ENCODE data around the gene SPATA13. TPM values are rescaled to one million over a fixed set of nuclear protein-coding genes. Genes with fewer than 3 reads are reported as not detected.

The SPATA13 gene
- total and polyA plus RNA-seq, 10 of the 15 experiments (the other 5 are each of a cell fraction or from before 2014, with no cell fraction given) = 2.4 to 11.1 (median 10.2) TPM

DNA sequence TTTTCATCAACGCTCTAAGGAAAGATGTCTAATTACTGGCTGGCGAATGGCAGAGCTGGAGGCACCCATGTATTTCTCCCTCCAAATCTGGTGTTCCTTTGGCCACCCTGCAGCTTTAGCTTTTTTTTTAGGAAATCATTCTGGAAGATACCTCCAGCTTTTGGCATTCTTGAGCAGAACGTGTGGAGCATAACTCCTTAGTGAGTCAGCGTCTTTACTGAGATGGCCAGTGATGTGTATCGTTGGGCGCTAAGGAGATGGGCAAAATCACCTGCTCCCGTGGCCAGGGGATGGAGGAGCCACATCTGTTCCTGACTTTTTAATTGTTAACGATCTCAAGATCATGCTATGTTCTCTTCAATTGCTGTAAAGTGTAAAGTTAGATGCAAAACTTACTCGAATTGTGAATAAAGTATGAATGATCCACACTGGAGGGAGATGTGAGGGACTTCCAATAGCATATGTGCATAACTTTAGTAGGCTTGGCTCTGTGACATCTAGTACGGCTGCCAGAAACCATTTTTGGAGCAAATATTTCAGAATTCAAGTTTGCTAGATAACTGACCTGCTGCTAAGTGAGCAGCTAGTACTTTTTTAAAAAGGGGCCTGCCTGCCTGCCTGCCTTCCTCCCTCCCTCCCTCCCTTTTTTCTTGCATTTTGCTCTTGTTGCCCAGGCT, 124.5 kb downstream of the SPATA13 start:
- no peak for ATAC-seq
- no peaks in the 10 kb centered on the region for H3K9me3 ChIP-seq (replicated peaks; ENCODE audit: control insufficient read depth, insufficient read depth, low read length)
- no peak for DNase-seq (ENCODE audit: low read depth, low spot score)
- BruUV-seq (replicated peaks) = no TSS peak
- in situ Hi-C loops (cut with MboI) = no loop called here
- no peaks in the 10 kb centered on the region for H3K27me3 ChIP-seq (replicated peaks in 1 of 2; ENCODE audit: control insufficient read depth in 2 of 2, insufficient read depth in 2 of 2, low read length in 1 of 2)
- ChIA-PET RAD21 (ENCODE audit: unreplicated experiment) (interaction anchor here (1.8 kb wide), 1 partner anchor 15 kb away, joined by 5 read pairs; no protein-coding TSS in a partner anchor), CTCF (no interaction called here), POLR2A (no interaction called here), SMC1A (ENCODE audit: uncharacterized antibody, unreplicated experiment) (interaction anchor here (2.0 to 2.1 kb wide), 2 partner anchors 11 to 54 kb away, joined by 5 to 6 read pairs; no protein-coding TSS in a partner anchor)
- H3K4me2 ChIP-seq (ENCODE audit: control insufficient read depth, insufficient read depth) = no peak overlapping the region
- no peak for FAIRE-seq
- peaks cover 11% of the 10 kb centered on the region for H3K4me1 ChIP-seq (ENCODE audit: control insufficient read depth, insufficient read depth, low read length)
- no peak overlapping the region for H2AFZ ChIP-seq (ENCODE audit: control insufficient read depth, low read depth, low read length)
- H3K36me3 ChIP-seq (ENCODE audit: control insufficient read depth in 2 of 2, insufficient read depth in 2 of 2, low read length in 1 of 2) = peaks cover 4 to 16% of the 10 kb centered on the region in 2 experiments
- H3K4me3 ChIP-seq = no peak overlapping the region
- no peaks in the 10 kb centered on the region for H4K20me1 ChIP-seq (ENCODE audit: control insufficient read depth, insufficient read depth)
- no peak overlapping the region for H3K9ac ChIP-seq (ENCODE audit: control insufficient read depth, insufficient read depth, low read length)
- intact Hi-C loops (cut with micrococcal nuclease; ENCODE audit: unreplicated experiment) = no loop called here
- 94% methylated on average over 10 of the region's 10 CpGs for WGBS (ENCODE audit: insufficient coverage, insufficient replicate concordance, low lambda C conversion rate, missing lambda C conversion rate)
- no peak overlapping the region for H3K27ac ChIP-seq (ENCODE audit: control insufficient read depth, insufficient read depth)
- no peaks in the 10 kb centered on the region; the same call in 1 of the 2 replicates for H3K79me2 ChIP-seq (ENCODE audit: control insufficient read depth, insufficient read depth, low read length)
- TF ChIP-seq, protein P1, sequence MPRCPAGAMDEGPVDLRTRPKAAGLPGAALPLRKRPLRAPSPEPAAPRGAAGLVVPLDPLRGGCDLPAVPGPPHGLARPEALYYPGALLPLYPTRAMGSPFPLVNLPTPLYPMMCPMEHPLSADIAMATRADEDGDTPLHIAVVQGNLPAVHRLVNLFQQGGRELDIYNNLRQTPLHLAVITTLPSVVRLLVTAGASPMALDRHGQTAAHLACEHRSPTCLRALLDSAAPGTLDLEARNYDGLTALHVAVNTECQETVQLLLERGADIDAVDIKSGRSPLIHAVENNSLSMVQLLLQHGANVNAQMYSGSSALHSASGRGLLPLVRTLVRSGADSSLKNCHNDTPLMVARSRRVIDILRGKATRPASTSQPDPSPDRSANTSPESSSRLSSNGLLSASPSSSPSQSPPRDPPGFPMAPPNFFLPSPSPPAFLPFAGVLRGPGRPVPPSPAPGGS (IDR thresholded peaks at IDR 0.05; ENCODE audit: borderline replicate concordance, insufficient read depth, low read depth, low read length, poor library complexity, severe bottlenecking) = no peak
- no peak for TF ChIP-seq ZNF622 (IDR thresholded peaks at IDR 0.05)
- TF ChIP-seq SMC3 (IDR thresholded peaks at IDR 0.05; ENCODE audit: borderline replicate concordance, low read length) = no peak
- no peak for TF ChIP-seq ASH2L (IDR thresholded peaks at IDR 0.05; ENCODE audit: borderline replicate concordance, low read depth)
- TF ChIP-seq HDAC2 (IDR thresholded peaks at IDR 0.05) = no peak
- no peak for TF ChIP-seq CHD1 (IDR thresholded peaks at IDR 0.05; ENCODE audit: low read depth, low read length)
- TF ChIP-seq, protein P2, sequence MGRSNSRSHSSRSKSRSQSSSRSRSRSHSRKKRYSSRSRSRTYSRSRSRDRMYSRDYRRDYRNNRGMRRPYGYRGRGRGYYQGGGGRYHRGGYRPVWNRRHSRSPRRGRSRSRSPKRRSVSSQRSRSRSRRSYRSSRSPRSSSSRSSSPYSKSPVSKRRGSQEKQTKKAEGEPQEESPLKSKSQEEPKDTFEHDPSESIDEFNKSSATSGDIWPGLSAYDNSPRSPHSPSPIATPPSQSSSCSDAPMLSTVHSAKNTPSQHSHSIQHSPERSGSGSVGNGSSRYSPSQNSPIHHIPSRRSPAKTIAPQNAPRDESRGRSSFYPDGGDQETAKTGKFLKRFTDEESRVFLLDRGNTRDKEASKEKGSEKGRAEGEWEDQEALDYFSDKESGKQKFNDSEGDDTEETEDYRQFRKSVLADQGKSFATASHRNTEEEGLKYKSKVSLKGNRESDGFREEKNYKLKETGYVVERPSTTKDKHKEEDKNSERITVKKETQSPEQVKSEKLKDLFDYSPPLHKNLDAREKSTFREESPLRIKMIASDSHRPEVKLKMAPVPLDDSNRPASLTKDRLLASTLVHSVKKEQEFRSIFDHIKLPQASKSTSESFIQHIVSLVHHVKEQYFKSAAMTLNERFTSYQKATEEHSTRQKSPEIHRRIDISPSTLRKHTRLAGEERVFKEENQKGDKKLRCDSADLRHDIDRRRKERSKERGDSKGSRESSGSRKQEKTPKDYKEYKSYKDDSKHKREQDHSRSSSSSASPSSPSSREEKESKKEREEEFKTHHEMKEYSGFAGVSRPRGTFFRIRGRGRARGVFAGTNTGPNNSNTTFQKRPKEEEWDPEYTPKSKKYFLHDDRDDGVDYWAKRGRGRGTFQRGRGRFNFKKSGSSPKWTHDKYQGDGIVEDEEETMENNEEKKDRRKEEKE (IDR thresholded peaks at IDR 0.05) = no peak
- no peak for TF ChIP-seq RELA (IDR thresholded peaks at IDR 0.05; ENCODE audit: borderline replicate concordance, partially characterized antibody)
- TF ChIP-seq NR2C1 (IDR thresholded peaks at IDR 0.05) = no peak
- TF ChIP-seq, protein P3, sequence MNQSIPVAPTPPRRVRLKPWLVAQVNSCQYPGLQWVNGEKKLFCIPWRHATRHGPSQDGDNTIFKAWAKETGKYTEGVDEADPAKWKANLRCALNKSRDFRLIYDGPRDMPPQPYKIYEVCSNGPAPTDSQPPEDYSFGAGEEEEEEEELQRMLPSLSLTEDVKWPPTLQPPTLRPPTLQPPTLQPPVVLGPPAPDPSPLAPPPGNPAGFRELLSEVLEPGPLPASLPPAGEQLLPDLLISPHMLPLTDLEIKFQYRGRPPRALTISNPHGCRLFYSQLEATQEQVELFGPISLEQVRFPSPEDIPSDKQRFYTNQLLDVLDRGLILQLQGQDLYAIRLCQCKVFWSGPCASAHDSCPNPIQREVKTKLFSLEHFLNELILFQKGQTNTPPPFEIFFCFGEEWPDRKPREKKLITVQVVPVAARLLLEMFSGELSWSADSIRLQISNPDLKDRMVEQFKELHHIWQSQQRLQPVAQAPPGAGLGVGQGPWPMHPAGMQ (IDR thresholded peaks at IDR 0.05; ENCODE audit: borderline replicate concordance) = no peak
- TF ChIP-seq ZNF384 (IDR thresholded peaks at IDR 0.05; ENCODE audit: borderline replicate concordance, low read depth, low read length) = no peak
- TF ChIP-seq NR2C2 (IDR thresholded peaks at IDR 0.05; ENCODE audit: borderline replicate concordance, control insufficient read depth, insufficient read length, low read depth) = no peak
- TF ChIP-seq MTA3 (IDR thresholded peaks at IDR 0.05; ENCODE audit: borderline replicate concordance, low read length) = no peak
- no peak for TF ChIP-seq ZNF207 (IDR thresholded peaks at IDR 0.05; ENCODE audit: borderline replicate concordance)
- TF ChIP-seq NFYA (IDR thresholded peaks at IDR 0.05; ENCODE audit: borderline replicate concordance, low read depth, low read length) = no peak
- TF ChIP-seq, protein P4, sequence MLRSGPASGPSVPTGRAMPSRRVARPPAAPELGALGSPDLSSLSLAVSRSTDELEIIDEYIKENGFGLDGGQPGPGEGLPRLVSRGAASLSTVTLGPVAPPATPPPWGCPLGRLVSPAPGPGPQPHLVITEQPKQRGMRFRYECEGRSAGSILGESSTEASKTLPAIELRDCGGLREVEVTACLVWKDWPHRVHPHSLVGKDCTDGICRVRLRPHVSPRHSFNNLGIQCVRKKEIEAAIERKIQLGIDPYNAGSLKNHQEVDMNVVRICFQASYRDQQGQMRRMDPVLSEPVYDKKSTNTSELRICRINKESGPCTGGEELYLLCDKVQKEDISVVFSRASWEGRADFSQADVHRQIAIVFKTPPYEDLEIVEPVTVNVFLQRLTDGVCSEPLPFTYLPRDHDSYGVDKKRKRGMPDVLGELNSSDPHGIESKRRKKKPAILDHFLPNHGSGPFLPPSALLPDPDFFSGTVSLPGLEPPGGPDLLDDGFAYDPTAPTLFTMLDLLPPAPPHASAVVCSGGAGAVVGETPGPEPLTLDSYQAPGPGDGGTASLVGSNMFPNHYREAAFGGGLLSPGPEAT (IDR thresholded peaks at IDR 0.05; ENCODE audit: low read depth) = no peak

All from GM12878 (cell line).